SK-N-SH (cell line): ENCODE measurements around the gene SLC47A2. TPM values are rescaled to one million over a fixed set of nuclear protein-coding genes. Genes with fewer than 3 reads are reported as not detected.

Experiments
- CTCF ChIA-PET: fragments of 300-600, 350-600 bp; formaldehyde crosslinking; extraction: SDS; loops from one replicate; lab custom pipeline; 2021; lab: Yijun Ruan, JAX
- POLR2A ChIA-PET: fragments of 350-600 bp; sonication (Branson Sonifier 250); formaldehyde crosslinking; extraction: SDS; loops from one replicate; lab custom pipeline; 2020; ENCODE audit warnings: antibody characterized with exemption, inconsistent platforms; lab: Yijun Ruan, JAX
- DNase-seq: peaks from one replicate; pipeline ENCODE4 v3.0.0; 2012
- H2AFZ ChIP-seq: fragments of 200-600 bp; sonication (generic); 2 replicates; pipeline ENCODE4 v1.8.1; 2016; ENCODE audit warnings: antibody characterized with exemption, mild to moderate bottlenecking, low read depth
- H3F3A ChIP-seq: fragments of 200-600 bp; sonication (generic); replicated peaks from 2 replicates; pipeline ENCODE3; 2016; ENCODE audit warnings: antibody characterized with exemption, mild to moderate bottlenecking; ENCODE audit not compliant: insufficient read depth
- H3K27ac ChIP-seq, 2 experiments: fragments of 200-500 bp in 1 of 2; fragments of 200-600 bp in 1 of 2; sonication (Bioruptor generic) in 1 of 2; sonication (generic), shearing (Covaris generic) in 1 of 2; 2 replicates each; pipeline versions ENCODE4 v1.5.1 to v1.6.1; 2014 to 2016; ENCODE audit warnings: low read depth in 2 of 2, inconsistent platforms in 1 of 2, low read length in 1 of 2, mild to moderate bottlenecking in 1 of 2, mixed read lengths in 1 of 2
- H3K27me3 ChIP-seq: fragments of 200-600 bp; sonication (generic), shearing (Covaris generic); 2 replicates; pipeline ENCODE4 v1.6.1; 2016; ENCODE audit warnings: mixed run types; ENCODE audit not compliant: insufficient read depth
- H3K36me3 ChIP-seq, 2 experiments: fragments of 200-500 bp in 1 of 2; fragments of 200-600 bp in 1 of 2; sonication (Bioruptor generic) in 1 of 2; sonication (generic) in 1 of 2; replicated peaks in 1 of 2; 2 replicates each; pipeline versions ENCODE3 to v1.5.1; 2014 to 2016; ENCODE audit warnings: low read length in 1 of 2, mild to moderate bottlenecking in 1 of 2; ENCODE audit not compliant: insufficient read depth in 2 of 2, control insufficient read depth in 1 of 2
- H3K4me1 ChIP-seq, 2 experiments: fragments of 200-500 bp in 1 of 2; fragments of 200-600 bp in 1 of 2; sonication (Bioruptor generic) in 1 of 2; sonication (generic), shearing (Covaris generic) in 1 of 2; 2 replicates each; pipeline versions ENCODE4 v1.5.1 to v1.6.1; 2014 to 2016; ENCODE audit warnings: low read depth in 1 of 2, low read length in 1 of 2, mixed run types in 1 of 2; ENCODE audit not compliant: insufficient read depth in 2 of 2, control insufficient read depth in 1 of 2
- H3K4me2 ChIP-seq: fragments of 200-600 bp; sonication (generic), shearing (Covaris generic); 2 replicates; pipeline ENCODE4 v1.6.1; 2017; ENCODE audit warnings: mixed run types
- H3K4me3 ChIP-seq, 2 experiments: fragments of 200-500 bp in 1 of 2; fragments of 200-600 bp in 1 of 2; sonication (Bioruptor generic) in 1 of 2; sonication (generic), shearing (Covaris generic) in 1 of 2; 2 replicates each; pipeline versions ENCODE4 v1.5.1 to v1.8.1; 2014 to 2016; ENCODE audit warnings: low read depth in 2 of 2, inconsistent platforms in 1 of 2, low read length in 1 of 2, mild to moderate bottlenecking in 1 of 2, mixed read lengths in 1 of 2, moderate library complexity in 1 of 2
- H3K79me2 ChIP-seq: fragments of 200-600 bp; sonication (generic); 2 replicates; pipeline ENCODE4 v1.8.1; 2017; ENCODE audit warnings: mild to moderate bottlenecking; ENCODE audit not compliant: insufficient read depth
- H3K9ac ChIP-seq: fragments of 200-600 bp; sonication (generic); 2 replicates; pipeline ENCODE4 v1.6.1; 2017; ENCODE audit warnings: mixed run types
- H3K9me2 ChIP-seq: fragments of 200-600 bp; sonication (generic); 2 replicates; pipeline ENCODE4 v1.6.1; 2017; ENCODE audit warnings: mixed run types
- H3K9me3 ChIP-seq: fragments of 200-600 bp; sonication (generic); 2 replicates; pipeline ENCODE4 v1.6.1; 2017; ENCODE audit warnings: mixed run types, mild to moderate bottlenecking, moderate library complexity
- H4K20me1 ChIP-seq: fragments of 200-600 bp; sonication (generic); 2 replicates; pipeline ENCODE4 v1.6.1; 2017; ENCODE audit warnings: mild to moderate bottlenecking, mixed run types; ENCODE audit not compliant: insufficient read depth
- CTCF ChIP-seq: fragments of 200-600 bp; sonication (generic); IDR thresholded peaks from 2 replicates; pipeline ENCODE4 v1.6.1; 2017; ENCODE audit warnings: antibody characterized with exemption, mild to moderate bottlenecking, moderate library complexity
- ELF1 ChIP-seq: IDR thresholded peaks from 2 replicates; pipeline ENCODE4 v1.4.0; 2012
- EZH2phosphoT487 ChIP-seq: fragments of 200-600 bp; sonication (generic); IDR thresholded peaks from 2 replicates; pipeline ENCODE4 v1.6.1; 2017; ENCODE audit warnings: low read depth, mixed run types, mild to moderate bottlenecking, antibody characterized with exemption, moderate library complexity, borderline replicate concordance
- FOXJ3 ChIP-seq: sonication (generic); formaldehyde crosslinking; IDR thresholded peaks from 2 replicates; pipeline ENCODE4 v1.5.1; 2020; ENCODE audit warnings: mild to moderate bottlenecking, missing genetic modification reagents
- FOXM1 ChIP-seq: IDR thresholded peaks from 2 replicates; pipeline ENCODE4 v1.4.0; 2012; ENCODE audit warnings: low read depth, mild to moderate bottlenecking
- GATA2 ChIP-seq: sonication (generic); formaldehyde crosslinking; IDR thresholded peaks from 2 replicates; pipeline ENCODE4 v1.5.0; 2020; ENCODE audit warnings: mild to moderate bottlenecking, missing genetic modification reagents
- JUND ChIP-seq: IDR thresholded peaks from 2 replicates; pipeline ENCODE4 v1.4.0; 2012
- MEF2A ChIP-seq: IDR thresholded peaks from 2 replicates; pipeline ENCODE4 v1.4.0; 2012; ENCODE audit warnings: low read depth, borderline replicate concordance
- NFIC ChIP-seq: IDR thresholded peaks from 2 replicates; pipeline ENCODE4 v1.4.0; 2012; ENCODE audit warnings: borderline replicate concordance
- NRF1 ChIP-seq: IDR thresholded peaks from 2 replicates; pipeline ENCODE4 v1.6.1; 2012; ENCODE audit warnings: low read depth, mild to moderate bottlenecking, low read length
- RAD21 ChIP-seq: IDR thresholded peaks from 2 replicates; pipeline ENCODE4 v1.6.1; 2012; ENCODE audit warnings: mild to moderate bottlenecking, low read length
- RCOR1 ChIP-seq: fragments of 150-350 bp; IDR thresholded peaks from 2 replicates; pipeline ENCODE4 v1.6.1; 2017; ENCODE audit warnings: antibody characterized with exemption, low read length
- TAF1 ChIP-seq: IDR thresholded peaks from 2 replicates; pipeline ENCODE4 v1.6.1; 2012; ENCODE audit warnings: low read depth, mild to moderate bottlenecking, low read length, moderate library complexity, borderline replicate concordance
- TEAD4 ChIP-seq: IDR thresholded peaks from 2 replicates; pipeline ENCODE4 v1.4.0; 2012; ENCODE audit warnings: mild to moderate bottlenecking, borderline replicate concordance; ENCODE audit not compliant: insufficient read depth
- USF2 ChIP-seq: fragments of 150-350 bp; IDR thresholded peaks from 2 replicates; pipeline ENCODE4 v1.6.1; 2017; ENCODE audit warnings: antibody characterized with exemption, low read length, low read depth, borderline replicate concordance
- WGBS: methylation state at CpG from one replicate; pipeline ENCODE4 v1.1.6; 2017; ENCODE audit warnings: low lambda C conversion rate; 5-methylcytosine and 5-hydroxymethylcytosine counted together
- polyA plus RNA-seq, 3 experiments: library from polyadenylated mRNA; depleted of rRNA; stranded (reverse); fragments of >200 nt; gene quantifications; 2 replicates each; pipeline ENCODE4 v1.2.3, GENCODE V29; 2012

The SLC47A2 gene
- polyA plus RNA-seq, 1 of the 3 experiments (the other 2 are of a cell fraction), result not detected

- ChIA-PET POLR2A (interaction anchor here (0.6 kb wide), 1 partner anchor 204 kb away, joined by 3 read pairs; no protein-coding TSS in a partner anchor), CTCF (interaction anchor here (1.5 to 3.8 kb wide), 5 partner anchors 8 to 23 kb away, joined by 3 to 25 read pairs (median 4); no protein-coding TSS in a partner anchor)
- H3K36me3 ChIP-seq, result no peaks in the 10 kb centered on the region
- no peak within 1 kb of the TSS for H3K9ac ChIP-seq
- H3K4me1 ChIP-seq, result peaks cover 9 to 10% of the 10 kb centered on the region in 2 experiments; a peak in 3 of 4 replicates
- H3K4me2 ChIP-seq, result no peak within 1 kb of the TSS
- H4K20me1 ChIP-seq, result no peaks in the 10 kb centered on the region
- no peaks in the 10 kb centered on the region for H3K27me3 ChIP-seq
- DNase-seq, result no peak
- H3K27ac ChIP-seq, result no peak within 1 kb of the TSS
- H2AFZ ChIP-seq, result no peak within 1 kb of the TSS
- no peak within 1 kb of the TSS for H3K4me3 ChIP-seq
- no peaks in the 10 kb centered on the region for H3K9me3 ChIP-seq
- H3F3A ChIP-seq, result peaks cover 7% of the 10 kb centered on the region
- TF ChIP-seq CTCF (no peak), GATA2 (CRISPR knock-in tag) (no peak), NFIC (no peak), USF2 (no peak), MEF2A (no peak), FOXJ3 (no peak), RCOR1 (no peak), ELF1 (no peak), TAF1 (no peak), EZH2phosphoT487 (no peak), TEAD4 (no peak), FOXM1 (no peak), JUND (no peak), RAD21 (no peak), NRF1 (no peak)
- no peaks in the 10 kb centered on the region for H3K9me2 ChIP-seq
- WGBS, result 55% methylated on average over 24 of the region's 25 CpGs
- H3K79me2 ChIP-seq, result no peaks in the 10 kb centered on the region
Observed at GRCh38 chr17:19747829-19748806, 31.7 kb upstream of the SLC47A2 start, which contains the start of gene ALDH3A1. Gene ALDH3A1 (minus strand): TSS chr17:19748298. CDS start chr17:19745129, 3,169 bp downstream.
